Brain microvascular endothelial cell (primary cell): Measurements from ENCODE around the gene BEGAIN.
A peak's percentile ranks its signal among the peaks of the same experiment; 100 is the strongest.

Experiments
- DNase-seq: peaks from one replicate; pipeline ENCODE4 v3.0.0-alpha.2; 2020
- H3K27ac ChIP-seq: fragments of 250-450 bp; sonication (Bioruptor Pico); 2 replicates; pipeline ENCODE4 v1.5.1; 2020; ENCODE audit warnings: mild to moderate bottlenecking, moderate library complexity
- H3K27me3 ChIP-seq: fragments of 250-450 bp; sonication (Bioruptor Pico); replicated peaks from 2 replicates; pipeline ENCODE4 v1.5.1; 2020; ENCODE audit warnings: mild to moderate bottlenecking
- H3K36me3 ChIP-seq: fragments of 250-450 bp; sonication (Bioruptor Pico); replicated peaks from 2 replicates; pipeline ENCODE4 v1.5.1; 2020; ENCODE audit warnings: mild to moderate bottlenecking
- H3K4me3 ChIP-seq: 2 replicates; pipeline ENCODE4 v1.5.1; 2011; ENCODE audit warnings: low read depth, mild to moderate bottlenecking, control low read depth, low read length, moderate library complexity
- CTCF ChIP-seq: IDR thresholded peaks from 2 replicates; pipeline ENCODE4 v1.5.1; 2011; ENCODE audit warnings: low read depth, mild to moderate bottlenecking, moderate library complexity, low read length, control low read depth, inconsistent platforms; ENCODE audit errors: missing control alignments
- in situ Hi-C: cut with HindIII; loops from 2 replicates; pipeline ENCODE4 v1.10.0; 2017; ENCODE audit warnings: low sequenced_read_pairs, low pct_ligation_motif_present

BEGAIN gene

DNA sequence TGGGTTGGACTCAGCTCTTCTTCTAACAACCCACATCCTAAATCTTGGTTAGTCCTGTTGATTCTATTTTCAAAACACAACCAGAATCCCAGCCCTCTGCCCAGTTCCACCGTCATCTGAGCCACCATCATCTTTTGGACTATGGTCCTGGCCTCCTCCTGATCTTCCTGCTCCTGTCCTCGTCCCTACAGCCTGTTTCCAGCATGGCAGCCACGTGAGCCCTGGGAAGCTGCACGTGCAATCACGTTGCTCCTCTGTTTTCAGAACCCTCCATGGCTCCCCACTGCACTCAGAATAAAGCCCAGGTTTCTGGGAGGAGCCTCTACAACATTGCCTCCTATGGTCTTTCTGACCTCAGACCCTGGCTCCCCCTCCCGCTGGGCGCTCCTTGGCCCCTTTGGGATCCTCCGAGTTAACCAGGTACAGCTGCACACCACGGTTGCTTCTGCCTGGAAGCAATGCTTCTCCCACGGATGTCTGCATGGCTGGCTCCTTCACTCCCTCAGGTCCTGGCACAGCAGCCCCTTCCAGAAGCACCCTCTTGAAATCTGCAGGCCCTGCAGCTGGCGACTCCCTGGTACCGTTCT lies 44.5 kb downstream of the BEGAIN start:
- no peak overlapping the region for H3K27ac ChIP-seq
- no peak for TF ChIP-seq CTCF
- DNase-seq = no peak
- H3K4me3 ChIP-seq = no peak overlapping the region
- no peaks in the 10 kb centered on the region for H3K36me3 ChIP-seq
- in situ Hi-C loops = no loop called here
- no peaks in the 10 kb centered on the region for H3K27me3 ChIP-seq

DNA sequence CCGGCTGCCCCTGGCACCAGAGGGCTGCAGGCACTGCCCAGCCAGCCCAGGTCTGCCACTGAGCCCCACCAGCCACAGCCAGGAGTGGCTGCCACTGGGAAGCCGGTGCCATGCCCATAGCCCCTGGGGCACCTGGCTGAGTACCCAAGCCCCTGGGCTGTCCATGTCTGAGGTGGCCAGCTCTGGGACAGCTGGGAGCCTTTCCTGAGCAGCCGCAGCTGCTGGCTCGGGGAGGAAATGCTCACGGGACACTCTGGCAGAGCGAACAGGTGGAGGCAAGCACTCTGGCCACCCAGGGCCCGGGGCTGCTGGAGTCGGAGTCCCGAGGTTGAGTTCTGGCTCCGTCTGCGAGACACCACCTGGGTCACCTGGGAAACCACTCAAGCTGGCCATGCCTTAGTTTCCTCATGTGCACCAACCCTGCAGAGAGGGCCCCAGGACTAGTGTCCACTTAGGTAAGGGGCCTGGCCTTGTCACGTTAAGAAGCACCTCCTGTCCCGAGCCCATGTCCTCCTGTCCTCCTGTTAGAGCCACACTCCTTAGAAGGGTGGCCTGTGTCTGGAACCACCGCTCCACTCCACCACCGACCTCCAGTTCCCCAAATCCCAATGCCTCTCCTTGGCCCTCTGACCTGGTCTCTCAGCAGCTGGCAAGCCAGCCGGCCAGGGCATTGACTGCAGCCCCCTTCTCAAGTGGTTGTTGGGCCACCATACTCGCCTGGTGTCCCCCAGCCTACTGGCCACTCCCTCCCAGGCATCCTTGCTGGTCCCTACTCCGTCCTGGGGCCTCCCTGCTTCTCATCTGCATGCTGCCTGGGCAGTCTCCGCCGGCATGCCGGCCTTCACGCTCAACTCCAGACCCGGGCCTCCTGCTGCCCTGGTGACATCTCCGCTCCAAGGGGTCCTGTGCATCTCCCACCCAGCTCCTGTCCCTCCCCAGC lies 45.3 kb downstream of the BEGAIN start:
- Histone ChIP-seq H3K27ac (no peak overlapping the region), H3K27me3 (no peaks in the 10 kb centered on the region), H3K36me3 (no peaks in the 10 kb centered on the region), H3K4me3 (no peak overlapping the region)
- in situ Hi-C loops = no loop called here
- no peak for DNase-seq
- no peak for TF ChIP-seq CTCF

DNA sequence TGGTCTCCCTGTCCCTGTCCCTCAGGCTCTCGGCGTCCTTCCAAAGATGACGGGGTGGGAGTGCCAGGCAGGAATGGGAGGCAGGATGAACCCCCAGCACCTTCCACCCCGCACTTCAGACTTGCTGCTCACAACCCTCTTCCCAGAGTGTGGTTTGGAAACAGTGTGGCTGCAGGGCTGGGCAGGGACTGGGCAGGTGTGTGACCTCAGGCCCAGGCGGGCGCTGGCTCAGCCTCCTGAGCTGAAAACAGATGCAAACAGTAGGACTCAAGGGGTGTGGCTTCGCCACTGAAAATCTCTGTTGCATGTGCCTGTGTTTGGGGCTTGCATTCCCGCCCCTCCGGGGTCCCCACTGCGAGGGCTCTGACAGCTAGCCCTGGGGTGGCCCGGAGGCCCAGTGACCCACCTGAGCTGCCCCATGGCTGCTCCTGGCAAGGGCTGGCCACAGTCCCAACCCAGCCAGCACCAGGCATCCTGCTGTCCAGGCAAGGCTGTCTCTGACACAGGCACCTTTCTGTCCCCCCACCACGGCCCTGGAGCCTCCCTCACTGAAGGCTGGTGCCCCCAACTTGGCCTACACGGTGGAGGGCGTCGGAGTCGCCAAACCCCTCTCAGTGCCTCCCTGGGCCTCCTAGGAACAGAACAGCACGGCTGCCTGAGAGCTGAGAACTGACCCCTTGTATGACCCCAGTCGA lies 46.1 kb downstream of the BEGAIN start:
- Histone ChIP-seq H3K27ac (no peak overlapping the region), H3K36me3 (no peaks in the 10 kb centered on the region), H3K4me3 (no peak overlapping the region), H3K27me3 (no peaks in the 10 kb centered on the region)
- in situ Hi-C loops = no loop called here
- TF ChIP-seq CTCF = no peak
- DNase-seq = no peak

- DNase-seq = no peak
- TF ChIP-seq CTCF = peak; percentile 58
- in situ Hi-C loops = no loop called here
- Histone ChIP-seq H3K4me3 (no peak overlapping the region), H3K27ac (no peak overlapping the region), H3K36me3 (no peaks in the 10 kb centered on the region), H3K27me3 (no peaks in the 10 kb centered on the region)
These were observed 46.9 kb downstream of the BEGAIN start for GRCh38 chr14:100540141-100540925.

DNA sequence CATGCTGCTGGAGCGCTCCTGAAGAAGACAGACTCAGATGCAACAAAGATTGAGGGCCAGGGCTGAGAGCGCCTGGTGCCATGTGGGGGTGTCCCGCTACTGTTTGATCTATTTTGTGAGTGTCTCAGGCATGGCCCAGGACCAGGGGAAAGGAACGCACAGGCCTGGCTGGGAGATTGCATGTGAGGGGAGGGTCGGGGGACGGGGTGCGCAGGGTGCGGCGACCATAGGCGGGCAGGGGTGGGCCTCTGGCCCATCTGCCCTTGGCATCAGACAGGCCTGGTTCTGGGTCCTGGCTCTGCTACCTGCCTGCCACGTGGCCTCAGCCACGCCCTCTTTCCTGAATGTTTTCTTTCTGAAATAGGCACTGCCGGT lies 47.5 kb downstream of the BEGAIN start:
- H3K4me3 ChIP-seq = no peak overlapping the region
- H3K27me3 ChIP-seq = no peaks in the 10 kb centered on the region
- in situ Hi-C loops = no loop called here
- no peak overlapping the region for H3K27ac ChIP-seq
- TF ChIP-seq CTCF = no peak
- H3K36me3 ChIP-seq = no peaks in the 10 kb centered on the region
- no peak for DNase-seq
